ENCODE data around the gene TMEM132E. TPM values are rescaled to one million over a fixed set of nuclear protein-coding genes. Genes with fewer than 3 reads are reported as not detected.

Gene TMEM132E
- total and polyA plus RNA-seq, 2 experiments from 2014 or later, result 0.27 to 0.98 TPM

GRCh38 chr17:34566873-34567272 lies 12.5 kb upstream of the TMEM132E start:
- Histone ChIP-seq H3K79me2 (no peaks in the 10 kb centered on the region), H3K4me1 (ENCODE audit: insufficient read depth) (peaks cover 5% of the 10 kb centered on the region), H3K4me3 (no peak overlapping the region), H3K27me3 (peaks cover 42% of the 10 kb centered on the region), H3K4me2 (no peak overlapping the region), H3K27ac (no peak overlapping the region), H3K9me3 (ENCODE audit: low read depth) (no peaks in the 10 kb centered on the region), H3K9me2 (replicated peaks; ENCODE audit: insufficient read depth) (no peaks in the 10 kb centered on the region), H2AFZ (no peak overlapping the region), H3K36me3 (replicated peaks; ENCODE audit: insufficient read depth, low read depth) (no peaks in the 10 kb centered on the region), H4K20me1 (ENCODE audit: insufficient read depth, poor library complexity, severe bottlenecking) (no peaks in the 10 kb centered on the region)
- WGBS (ENCODE audit: low lambda C conversion rate, missing lambda C conversion rate), result 87% methylated on average over 2 of the region's 2 CpGs
- TF ChIP-seq EZH2 (IDR thresholded peaks at IDR 0.05; ENCODE audit: borderline replicate concordance), result no peak
- DNase-seq (ENCODE audit: low spot score), result no peak

GRCh38 chr17:34567691-34568465 lies 11.5 kb upstream of the TMEM132E start:
- no peak overlapping the region for H3K27ac ChIP-seq
- WGBS (ENCODE audit: low lambda C conversion rate, missing lambda C conversion rate), result 58% methylated on average over 11 of the region's 11 CpGs
- peaks cover 5% of the 10 kb centered on the region for H3K4me1 ChIP-seq (ENCODE audit: insufficient read depth)
- H3K9me3 ChIP-seq (ENCODE audit: low read depth), result no peaks in the 10 kb centered on the region
- peaks cover 46% of the 10 kb centered on the region for H3K27me3 ChIP-seq
- no peaks in the 10 kb centered on the region for H3K9me2 ChIP-seq (replicated peaks; ENCODE audit: insufficient read depth)
- H3K36me3 ChIP-seq (replicated peaks; ENCODE audit: insufficient read depth, low read depth), result no peaks in the 10 kb centered on the region
- no peaks in the 10 kb centered on the region for H3K79me2 ChIP-seq
- H3K4me3 ChIP-seq, result no peak overlapping the region
- DNase-seq (ENCODE audit: low spot score), result peak; percentile 17
- TF ChIP-seq EZH2phosphoT487 (IDR thresholded peaks at IDR 0.05; ENCODE audit: low read depth, severe bottlenecking, unreplicated experiment), result no peak
- TF ChIP-seq EZH2 (IDR thresholded peaks at IDR 0.05; ENCODE audit: borderline replicate concordance), result no peak
- TF ChIP-seq CTCF (IDR thresholded peaks at IDR 0.05; ENCODE audit: poor library complexity), result no peak
- H4K20me1 ChIP-seq (ENCODE audit: insufficient read depth, poor library complexity, severe bottlenecking), result no peaks in the 10 kb centered on the region
- H3K4me2 ChIP-seq, result no peak overlapping the region
- H2AFZ ChIP-seq, result no peak overlapping the region

GRCh38 chr17:34568953-34569352 lies 10.4 kb upstream of the TMEM132E start:
- H3K9me3 ChIP-seq (ENCODE audit: low read depth), result no peaks in the 10 kb centered on the region
- no peaks in the 10 kb centered on the region for H4K20me1 ChIP-seq (ENCODE audit: insufficient read depth, poor library complexity, severe bottlenecking)
- H3K4me1 ChIP-seq (ENCODE audit: insufficient read depth), result peaks cover 5% of the 10 kb centered on the region
- no peaks in the 10 kb centered on the region for H3K79me2 ChIP-seq
- H3K27me3 ChIP-seq, result peaks cover 44% of the 10 kb centered on the region
- WGBS (ENCODE audit: low lambda C conversion rate, missing lambda C conversion rate), result 93% methylated on average over 6 of the region's 6 CpGs
- no peak for TF ChIP-seq EZH2phosphoT487 (IDR thresholded peaks at IDR 0.05; ENCODE audit: low read depth, severe bottlenecking, unreplicated experiment)
- no peak for TF ChIP-seq EZH2 (IDR thresholded peaks at IDR 0.05; ENCODE audit: borderline replicate concordance)
- no peak for TF ChIP-seq CTCF (IDR thresholded peaks at IDR 0.05; ENCODE audit: poor library complexity)
- no peak overlapping the region for H3K4me2 ChIP-seq
- H3K27ac ChIP-seq, result no peak overlapping the region
- H3K36me3 ChIP-seq (replicated peaks; ENCODE audit: insufficient read depth, low read depth), result no peaks in the 10 kb centered on the region
- H2AFZ ChIP-seq, result no peak overlapping the region
- no peak overlapping the region for H3K4me3 ChIP-seq
- no peak for DNase-seq (ENCODE audit: low spot score)
- H3K9me2 ChIP-seq (replicated peaks; ENCODE audit: insufficient read depth), result no peaks in the 10 kb centered on the region

- Histone ChIP-seq H3K4me1 (ENCODE audit: insufficient read depth) (peaks cover 5% of the 10 kb centered on the region), H3K9me2 (replicated peaks; ENCODE audit: insufficient read depth) (no peaks in the 10 kb centered on the region), H3K27me3 (peaks cover 39% of the 10 kb centered on the region), H3K4me3 (no peak overlapping the region), H2AFZ (no peak overlapping the region), H4K20me1 (ENCODE audit: insufficient read depth, poor library complexity, severe bottlenecking) (no peaks in the 10 kb centered on the region), H3K79me2 (no peaks in the 10 kb centered on the region), H3K36me3 (replicated peaks; ENCODE audit: insufficient read depth, low read depth) (no peaks in the 10 kb centered on the region), H3K4me2 (no peak overlapping the region), H3K9me3 (ENCODE audit: low read depth) (no peaks in the 10 kb centered on the region), H3K27ac (no peak overlapping the region)
- TF ChIP-seq EZH2phosphoT487 (IDR thresholded peaks at IDR 0.05; ENCODE audit: low read depth, severe bottlenecking, unreplicated experiment), result no peak
- TF ChIP-seq EZH2 (IDR thresholded peaks at IDR 0.05; ENCODE audit: borderline replicate concordance), result no peak
- TF ChIP-seq CTCF (IDR thresholded peaks at IDR 0.05; ENCODE audit: poor library complexity), result no peak
- 71% methylated on average over 2 of the region's 2 CpGs for WGBS (ENCODE audit: low lambda C conversion rate, missing lambda C conversion rate)
- DNase-seq (ENCODE audit: low spot score), result no peak
Measured at GRCh38 chr17:34569591-34569990, 9.8 kb upstream of the TMEM132E start.
